ENCODE data around the gene ATG3.
"Not testable (repeated sequence)": the region's sequence is repeated elsewhere in the genome, so short reads cannot be mapped to it uniquely, and the experiment has no call there.

ATG3 gene

GRCh38 chr3:112560721-112561483 is 860 bp downstream of the ATG3 start:
- DNase-seq (ENCODE audit: low read depth) = peak; percentile 77

- DNase-seq (ENCODE audit: low read depth) = no peak
Measured at GRCh38 chr3:112560307-112560706, 1.5 kb downstream of the ATG3 start.

- DNase-seq (ENCODE audit: low read depth) = no peak
Measured at GRCh38 chr3:112557976-112558375, 3.8 kb downstream of the ATG3 start.

- DNase-seq (ENCODE audit: low read depth) = no peak
Measured at GRCh38 chr3:112555535-112556170, 6.1 kb downstream of the ATG3 start.

GRCh38 chr3:112550859-112551258 is 10.9 kb downstream of the ATG3 start:
- no peak for DNase-seq (ENCODE audit: low read depth)

GRCh38 chr3:112546216-112546759 is 15.5 kb downstream of the ATG3 start:
- DNase-seq (ENCODE audit: low read depth) = no peak

- DNase-seq (ENCODE audit: low read depth) = no peak
Measured at GRCh38 chr3:112539825-112540650, 21.7 kb downstream of the ATG3 start.

GRCh38 chr3:112531358-112531781 is 30.4 kb downstream of the ATG3 start:
- peak; percentile 17 for DNase-seq (ENCODE audit: low read depth)

GRCh38 chr3:112530573-112530972 is 31.2 kb downstream of the ATG3 start:
- DNase-seq (ENCODE audit: low read depth) = no peak

GRCh38 chr3:112524127-112524526 is 37.6 kb downstream of the ATG3 start:
- not testable (repeated sequence) for DNase-seq (ENCODE audit: low read depth)

GRCh38 chr3:112519424-112520001 is 42.2 kb downstream of the ATG3 start:
- peak; percentile 58 for DNase-seq (ENCODE audit: low read depth)

- DNase-seq (ENCODE audit: low read depth) = not testable (repeated sequence)
Measured at GRCh38 chr3:112518970-112519369, 42.8 kb downstream of the ATG3 start.

- peak; percentile 6 for DNase-seq (ENCODE audit: low read depth)
Measured at GRCh38 chr3:112514527-112515128, 47.1 kb downstream of the ATG3 start.

- no peak for DNase-seq (ENCODE audit: low read depth)
Measured at GRCh38 chr3:112512320-112512719, 49.4 kb downstream of the ATG3 start.

- DNase-seq (ENCODE audit: low read depth) = no peak
Measured at GRCh38 chr3:112508860-112509259, 52.9 kb downstream of the ATG3 start.

GRCh38 chr3:112508261-112508660 is 53.5 kb downstream of the ATG3 start:
- DNase-seq (ENCODE audit: low read depth) = no peak

GRCh38 chr3:112505907-112506306 is 55.9 kb downstream of the ATG3 start:
- no peak for DNase-seq (ENCODE audit: low read depth)

- no peak for DNase-seq (ENCODE audit: low read depth)
Measured at GRCh38 chr3:112504123-112504522, 57.6 kb downstream of the ATG3 start.

GRCh38 chr3:112503304-112503972 is 58.3 kb downstream of the ATG3 start:
- no peak for DNase-seq (ENCODE audit: low read depth)

GRCh38 chr3:112500621-112501020 is 61.1 kb downstream of the ATG3 start:
- no peak for DNase-seq (ENCODE audit: low read depth)

Measured in stromal cell of bone marrow (primary cell).